Mucosa of rectum (tissue), 2 donors: ENCODE measurements around the gene CAMTA1.

Experiments used
- H3K27ac ChIP-seq, 2 donors: one replicate each; pipeline ENCODE4 v1.7.0; 2013; ENCODE audit warnings: inconsistent platforms in 2 of 2, low read depth in 2 of 2, low read length in 2 of 2
- H3K27me3 ChIP-seq, 2 donors: one replicate each; pipeline ENCODE4 v1.7.0; 2013; ENCODE audit warnings: low read length in 2 of 2; ENCODE audit not compliant: control insufficient read depth in 2 of 2, insufficient read depth in 2 of 2
- H3K36me3 ChIP-seq, 2 donors: one replicate each; pipeline ENCODE4 v1.7.0; 2013; ENCODE audit warnings: low read length in 2 of 2; ENCODE audit not compliant: control insufficient read depth in 2 of 2, insufficient read depth in 2 of 2
- H3K4me1 ChIP-seq, 2 donors: one replicate each; pipeline ENCODE4 v1.7.0; 2013; ENCODE audit warnings: low read length in 2 of 2, mild to moderate bottlenecking in 1 of 2; ENCODE audit not compliant: control insufficient read depth in 2 of 2, insufficient read depth in 2 of 2
- H3K4me3 ChIP-seq, 2 donors: one replicate each; pipeline ENCODE4 v1.7.0; 2013; ENCODE audit warnings: low read length in 2 of 2
- H3K9ac ChIP-seq, 2 donors: one replicate each; pipeline ENCODE4 v1.7.0; 2013; ENCODE audit warnings: low read length in 2 of 2, low read depth in 1 of 2, mild to moderate bottlenecking in 1 of 2
- H3K9me3 ChIP-seq, 2 donors: one replicate each; pipeline ENCODE4 v1.7.0; 2013; ENCODE audit warnings: low read length in 2 of 2; ENCODE audit not compliant: control insufficient read depth in 2 of 2
- donor health status: healthy.
- donor health status: Normal muscosa, but diverticular disease.

CAMTA1 gene

DNA sequence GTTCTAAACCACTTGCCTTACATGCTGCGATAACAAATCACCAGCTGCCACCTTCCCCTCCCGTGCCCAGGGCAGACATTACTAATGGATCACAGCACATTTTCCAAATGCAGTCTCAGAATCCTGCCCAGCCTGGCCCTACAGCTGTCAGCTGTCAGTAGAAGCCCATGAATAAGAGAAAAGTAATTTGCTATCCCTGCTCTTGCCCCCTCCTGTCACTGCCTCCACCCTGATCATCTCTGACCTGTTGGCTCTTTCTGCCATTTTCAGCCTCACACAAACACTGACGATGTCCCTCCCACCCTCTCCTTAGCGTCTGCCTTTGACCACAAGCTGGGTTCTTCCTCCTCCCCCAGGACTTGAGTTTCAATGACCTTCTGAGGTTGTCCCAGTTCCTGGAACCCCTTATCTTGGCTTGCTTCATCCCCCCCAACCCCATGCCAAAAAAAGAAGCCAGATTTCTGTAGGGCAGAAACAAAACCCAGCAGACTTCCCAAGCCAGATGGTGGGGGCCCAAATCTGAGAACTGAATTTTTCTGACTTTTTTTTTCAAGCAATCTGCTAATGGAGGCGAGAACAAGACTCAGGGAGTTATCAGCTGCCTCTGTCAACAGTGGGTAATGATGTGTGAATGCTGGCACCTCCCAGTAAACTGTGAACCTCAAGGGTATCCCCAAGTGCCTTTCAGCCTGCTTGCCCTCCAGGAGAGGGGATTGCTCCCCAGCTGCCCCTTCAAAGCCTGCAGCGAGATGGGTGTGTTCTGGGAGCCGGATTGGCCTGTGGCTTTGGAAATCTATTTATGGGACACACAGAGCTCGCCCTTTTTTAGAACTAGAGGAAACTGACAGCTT, 769.4 kb downstream of the CAMTA1 start:
- no peaks in the 10 kb centered on the region for H3K27me3 ChIP-seq
- no peaks in the 10 kb centered on the region for H3K36me3 ChIP-seq
- H3K9me3 ChIP-seq, result no peaks in the 10 kb centered on the region
- H3K27ac ChIP-seq, result no peak overlapping the region
- peaks cover 3 to 9% of the 10 kb centered on the region in 2 donors for H3K4me1 ChIP-seq
- no peak overlapping the region for H3K9ac ChIP-seq
- no peak overlapping the region for H3K4me3 ChIP-seq

GRCh38 chr1:7555391-7556185, 770.3 kb downstream of the CAMTA1 start:
- peaks cover 0 to 9% of the 10 kb centered on the region in 2 donors for H3K4me1 ChIP-seq
- no peaks in the 10 kb centered on the region for H3K36me3 ChIP-seq
- no peak overlapping the region for H3K9ac ChIP-seq
- no peaks in the 10 kb centered on the region for H3K27me3 ChIP-seq
- H3K27ac ChIP-seq, result no peak overlapping the region
- H3K4me3 ChIP-seq, result no peak overlapping the region
- no peaks in the 10 kb centered on the region for H3K9me3 ChIP-seq

DNA sequence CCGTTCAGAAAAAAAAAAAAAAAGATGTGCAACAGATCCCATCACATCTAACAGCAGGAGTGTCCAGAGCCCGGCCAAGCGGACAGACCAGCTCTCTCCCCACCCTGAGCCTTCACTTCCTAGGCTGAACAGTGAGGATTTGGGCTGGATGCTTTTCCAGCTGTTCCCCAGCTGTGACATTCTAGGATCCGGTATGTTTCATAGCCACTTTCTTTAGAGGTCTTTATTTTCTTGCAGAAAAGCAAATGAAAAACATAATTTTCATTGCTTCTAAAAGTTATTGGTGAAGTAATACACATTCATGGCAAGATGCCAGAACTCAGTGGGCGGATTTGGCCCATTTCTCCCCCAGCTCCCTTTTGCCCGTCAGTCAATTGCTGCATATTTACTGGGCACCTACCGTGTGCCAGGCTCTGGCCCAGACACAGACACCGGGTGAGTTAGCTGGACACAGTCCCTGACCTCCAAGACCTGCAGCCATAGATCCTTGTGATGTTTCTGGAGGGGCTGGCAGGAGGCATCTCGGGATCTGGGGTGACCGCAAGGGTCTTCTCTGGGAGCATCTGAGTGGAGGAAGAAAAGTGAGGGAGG, 772.1 kb downstream of the CAMTA1 start:
- Histone ChIP-seq H3K27me3 (no peaks in the 10 kb centered on the region), H3K4me1 (no peaks in the 10 kb centered on the region), H3K9ac (no peak overlapping the region), H3K4me3 (no peak overlapping the region), H3K9me3 (no peaks in the 10 kb centered on the region), H3K27ac (no peak overlapping the region), H3K36me3 (no peaks in the 10 kb centered on the region)

GRCh38 chr1:7558041-7558461, 772.8 kb downstream of the CAMTA1 start:
- Histone ChIP-seq H3K27me3 (no peaks in the 10 kb centered on the region), H3K36me3 (no peaks in the 10 kb centered on the region), H3K9ac (no peak overlapping the region), H3K9me3 (no peaks in the 10 kb centered on the region), H3K4me1 (no peaks in the 10 kb centered on the region), H3K4me3 (no peak overlapping the region), H3K27ac (no peak overlapping the region)

- H3K27ac ChIP-seq, result no peak overlapping the region
- no peaks in the 10 kb centered on the region for H3K4me1 ChIP-seq
- H3K9ac ChIP-seq, result no peak overlapping the region
- H3K4me3 ChIP-seq, result no peak overlapping the region
- H3K36me3 ChIP-seq, result no peaks in the 10 kb centered on the region
- no peaks in the 10 kb centered on the region for H3K9me3 ChIP-seq
- no peaks in the 10 kb centered on the region for H3K27me3 ChIP-seq
Measured at GRCh38 chr1:7558481-7558880, 773.2 kb downstream of the CAMTA1 start.

DNA sequence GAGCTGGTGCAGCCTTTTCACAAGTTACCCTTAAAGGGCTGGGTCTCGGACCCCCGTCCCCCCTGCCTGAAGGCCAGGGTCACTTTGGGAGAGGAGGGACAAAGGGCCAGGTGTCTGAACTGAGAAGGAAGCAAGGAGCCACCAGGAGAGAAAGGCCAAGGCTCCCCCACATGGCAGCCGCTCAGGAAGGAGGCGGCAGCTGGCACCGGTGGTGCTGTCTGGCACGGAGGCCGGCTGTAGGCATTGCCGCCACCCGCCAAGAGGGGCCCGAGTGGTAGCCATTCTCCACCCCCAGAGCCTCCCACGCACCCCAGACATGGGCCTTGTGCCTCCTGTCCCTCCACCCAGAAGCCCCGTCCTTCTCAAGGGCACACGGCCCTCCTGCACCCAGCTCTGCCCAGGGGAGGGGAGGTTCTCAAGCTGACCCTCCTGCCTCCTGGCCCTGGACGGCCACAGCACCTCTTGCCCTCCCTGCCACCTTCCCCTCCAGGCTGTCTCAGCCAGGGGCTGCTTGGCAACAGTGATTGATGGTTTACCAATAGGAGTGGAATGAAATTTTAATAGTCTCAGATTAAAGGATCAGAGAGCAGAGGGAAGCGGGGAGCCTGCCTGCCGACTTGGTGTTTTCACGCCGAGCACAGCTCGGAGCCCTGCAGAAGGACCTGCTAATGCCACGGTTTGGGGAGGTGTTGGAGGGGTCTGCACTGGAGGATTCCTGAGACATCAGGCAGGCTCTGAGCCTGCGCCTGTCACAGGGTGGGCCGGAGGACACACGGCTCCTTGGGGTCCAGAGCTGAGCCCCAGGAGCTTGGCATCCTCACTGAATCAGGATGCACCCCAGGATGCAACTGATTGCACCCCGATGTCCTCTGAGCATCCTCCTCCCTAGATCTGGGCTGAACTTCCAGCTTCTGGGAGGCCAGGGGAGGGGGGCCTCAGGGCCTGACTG, 773.9 kb downstream of the CAMTA1 start:
- Histone ChIP-seq H3K36me3 (no peaks in the 10 kb centered on the region), H3K4me1 (no peaks in the 10 kb centered on the region), H3K4me3 (no peak overlapping the region), H3K27me3 (no peaks in the 10 kb centered on the region), H3K9me3 (no peaks in the 10 kb centered on the region), H3K9ac (no peak overlapping the region), H3K27ac (no peak overlapping the region)

DNA sequence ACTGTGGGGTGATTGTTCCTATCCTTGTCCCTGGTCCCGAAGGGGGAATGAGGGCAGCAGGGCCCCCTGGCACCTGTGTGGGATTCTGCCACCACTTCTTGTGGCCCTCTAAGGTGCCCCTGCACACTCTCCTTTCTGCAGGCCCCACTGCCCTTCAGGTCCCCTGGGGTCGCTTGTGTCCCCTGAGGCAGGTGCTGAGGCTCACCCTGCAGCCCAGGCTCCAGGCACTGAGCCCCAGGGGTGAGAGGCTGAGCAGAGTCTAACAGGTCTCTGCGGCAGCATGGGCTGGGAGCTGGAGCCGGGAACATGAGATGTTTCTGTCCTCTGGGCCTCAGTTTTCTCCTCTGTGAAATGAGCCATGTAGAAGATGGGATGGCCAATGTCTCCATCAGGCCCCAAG, 774.9 kb downstream of the CAMTA1 start:
- no peaks in the 10 kb centered on the region for H3K27me3 ChIP-seq
- H3K4me1 ChIP-seq, result no peaks in the 10 kb centered on the region
- H3K36me3 ChIP-seq, result no peaks in the 10 kb centered on the region

GRCh38 chr1:7560601-7561181, 775.4 kb downstream of the CAMTA1 start:
- no peaks in the 10 kb centered on the region for H3K36me3 ChIP-seq
- H3K9me3 ChIP-seq, result no peaks in the 10 kb centered on the region
- H3K27me3 ChIP-seq, result no peaks in the 10 kb centered on the region

More for the DNA sequence above, 774.9 kb downstream of the CAMTA1 start:
- Histone ChIP-seq H3K4me3 (no peak overlapping the region), H3K9ac (no peak overlapping the region), H3K9me3 (no peaks in the 10 kb centered on the region), H3K27ac (no peak overlapping the region)

GRCh38 chr1:7561331-7561921, 776.2 kb downstream of the CAMTA1 start:
- Histone ChIP-seq H3K9me3 (no peaks in the 10 kb centered on the region), H3K27me3 (no peaks in the 10 kb centered on the region), H3K4me1 (no peaks in the 10 kb centered on the region), H3K27ac (no peak overlapping the region), H3K9ac (no peak overlapping the region), H3K36me3 (no peaks in the 10 kb centered on the region), H3K4me3 (no peak overlapping the region)

More at GRCh38 chr1:7560601-7561181, 775.4 kb downstream of the CAMTA1 start:
- Histone ChIP-seq H3K4me3 (no peak overlapping the region), H3K4me1 (no peaks in the 10 kb centered on the region), H3K9ac (no peak overlapping the region), H3K27ac (no peak overlapping the region)
